Cardiac septum (tissue), 1 donor: ENCODE data around the gene UBR1. TPM values are rescaled to one million over a fixed set of nuclear protein-coding genes. Genes with fewer than 3 reads are reported as not detected.
"Not testable (repeated sequence)": the region's sequence is repeated elsewhere in the genome, so short reads cannot be mapped to it uniquely, and the experiment has no call there.

ENCODE experiments used
- DNase-seq: peaks from one replicate; pipeline ENCODE4 v3.0.0-alpha.2; 2020; ENCODE audit warnings: low spot score
- intact Hi-C: fragments of 100-400 bp; cut with DNase I; formaldehyde crosslinking; loops from one replicate; pipeline ENCODE4 v1.14.0; 2022
- total RNA-seq: library from RNA; stranded (reverse); fragmentation: NEBNext Ultra II Directional; extraction: Animal tissue kit (Norgen Biotek cat#: 25700); gene quantifications from one replicate; pipeline ENCODE4 v1.2.1, GENCODE V29; 2021
- donor health status: DM: no; HTN: no; CAD: no.

The UBR1 gene
- total RNA-seq, 1 donor from 2014 or later = 34.6 TPM

DNA sequence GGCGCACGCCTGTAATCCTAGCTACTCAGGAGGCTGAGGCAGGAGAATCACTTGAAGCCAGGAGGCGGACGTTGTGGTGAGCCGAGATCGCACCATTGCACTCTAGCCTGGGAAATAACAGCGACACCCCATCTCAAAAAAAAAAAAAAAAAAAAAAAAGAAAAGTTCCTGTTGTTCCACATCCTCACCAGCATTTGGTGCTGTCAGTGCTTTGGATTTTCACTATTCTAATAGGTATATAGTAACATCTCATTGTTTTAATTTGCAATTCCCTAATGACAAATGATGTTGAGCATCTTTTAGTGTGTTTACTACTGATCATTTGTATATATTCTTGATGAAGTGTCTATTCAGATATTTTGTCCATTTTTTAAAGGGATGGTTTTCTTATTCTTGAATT lies 24.6 kb downstream of the UBR1 start:
- DNase-seq = no peak
- intact Hi-C loops = no loop called here

DNA sequence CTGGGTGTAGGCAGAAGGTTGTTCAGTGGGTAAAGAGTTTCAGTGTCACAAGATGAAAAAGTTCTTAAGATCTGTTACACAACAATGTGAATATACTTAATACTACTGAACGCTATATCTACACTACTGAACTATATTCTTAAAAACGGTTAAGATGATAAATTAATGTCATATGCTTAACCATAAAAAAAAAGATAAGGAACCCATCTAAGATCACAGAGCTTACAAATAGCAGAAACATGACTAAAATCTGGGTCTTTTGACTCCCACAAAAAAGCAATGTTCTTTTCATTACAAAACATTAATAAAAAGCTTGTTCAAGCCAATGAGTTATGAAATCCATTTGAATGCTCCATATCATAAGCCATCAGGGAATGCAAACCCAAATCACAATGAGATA lies 34.4 kb downstream of the UBR1 start:
- intact Hi-C loops = no loop called here

DNA sequence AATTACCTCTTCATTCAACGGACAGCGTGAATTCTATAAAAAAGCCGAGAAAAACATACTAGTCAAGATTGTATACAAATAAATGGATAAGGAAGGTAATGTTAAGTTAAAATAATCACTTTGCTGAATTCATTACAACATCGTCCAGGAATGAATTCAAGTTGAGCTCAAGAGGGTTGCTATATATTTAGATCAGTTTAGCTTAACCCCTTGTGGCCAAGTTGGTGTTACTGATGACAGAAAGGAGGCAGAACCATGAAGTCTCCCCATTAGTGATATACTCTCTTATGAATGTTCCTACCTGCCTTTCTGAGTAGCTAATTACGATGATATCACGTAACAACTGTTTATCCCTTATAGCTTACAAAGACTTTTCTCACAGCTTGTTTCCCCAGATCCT lies 34.9 kb downstream of the UBR1 start:
- intact Hi-C loops = no loop called here

More for the DNA sequence above, 34.4 kb downstream of the UBR1 start:
- no peak for DNase-seq

DNA sequence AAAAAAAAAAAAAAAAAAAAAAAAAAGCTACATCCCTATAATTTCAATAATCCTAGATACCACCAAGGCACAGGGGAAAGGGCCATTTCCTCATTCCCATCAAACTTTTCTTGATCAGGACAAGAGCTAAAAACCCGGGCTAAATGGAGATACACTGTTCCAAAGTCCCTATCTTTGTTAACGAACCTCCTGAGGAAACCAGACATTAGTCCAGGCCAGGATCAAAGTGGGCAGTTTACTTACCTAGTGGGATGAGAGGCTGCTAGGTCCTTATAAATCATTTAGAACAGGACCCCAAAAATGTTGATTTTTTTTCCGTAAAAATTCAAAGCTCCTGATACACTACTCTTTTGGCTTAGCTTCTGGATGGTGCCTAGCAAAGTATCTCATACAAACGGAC lies 35.6 kb downstream of the UBR1 start:
- DNase-seq = no peak
- intact Hi-C loops = no loop called here

More for the DNA sequence above, 34.9 kb downstream of the UBR1 start:
- DNase-seq = no peak

- intact Hi-C loops = no loop called here
- no peak for DNase-seq
These were observed 37.9 kb downstream of the UBR1 start for GRCh38 chr15:43067717-43068461.

DNA sequence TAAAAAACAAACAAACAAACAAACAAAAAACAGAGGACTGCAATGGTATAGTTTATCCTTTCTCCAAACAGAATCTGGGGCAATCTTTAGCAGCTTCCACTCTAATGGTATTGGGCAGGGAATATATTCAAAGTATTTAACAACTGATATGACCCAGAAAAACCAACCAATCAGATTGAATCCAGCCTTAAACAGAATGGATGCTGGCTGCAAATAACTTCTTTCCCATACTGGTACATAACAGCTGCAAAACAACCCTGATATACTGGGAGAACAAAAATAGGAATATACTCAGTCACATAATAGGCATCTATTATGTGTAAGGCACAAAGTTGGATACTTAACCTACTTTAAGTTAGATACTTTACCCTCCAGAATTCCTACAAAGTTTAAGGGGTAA lies 49.1 kb downstream of the UBR1 start:
- intact Hi-C loops = no loop called here
- DNase-seq = no peak

- intact Hi-C loops = no loop called here
- DNase-seq = no peak
These were observed 53.0 kb downstream of the UBR1 start for GRCh38 chr15:43052860-43053259.

- no peak for DNase-seq
- intact Hi-C loops = no loop called here
These were observed 56.9 kb downstream of the UBR1 start for GRCh38 chr15:43048935-43049334.

GRCh38 chr15:43046484-43046883 lies 59.4 kb downstream of the UBR1 start:
- DNase-seq = no peak
- intact Hi-C loops = no loop called here

- intact Hi-C loops = no loop called here
- DNase-seq = no peak
These were observed 63.0 kb downstream of the UBR1 start for GRCh38 chr15:43042885-43043284.

GRCh38 chr15:43041085-43041484 lies 64.8 kb downstream of the UBR1 start:
- not testable (repeated sequence) for DNase-seq

GRCh38 chr15:43035240-43035639 lies 70.6 kb downstream of the UBR1 start:
- intact Hi-C loops, DNase-seq: not testable (repeated sequence)

More at GRCh38 chr15:43041085-43041484, 64.8 kb downstream of the UBR1 start:
- intact Hi-C loops = not testable (repeated sequence)

- intact Hi-C loops = no loop called here
- DNase-seq = no peak
These were observed 76.4 kb downstream of the UBR1 start for GRCh38 chr15:43029476-43029875.

DNA sequence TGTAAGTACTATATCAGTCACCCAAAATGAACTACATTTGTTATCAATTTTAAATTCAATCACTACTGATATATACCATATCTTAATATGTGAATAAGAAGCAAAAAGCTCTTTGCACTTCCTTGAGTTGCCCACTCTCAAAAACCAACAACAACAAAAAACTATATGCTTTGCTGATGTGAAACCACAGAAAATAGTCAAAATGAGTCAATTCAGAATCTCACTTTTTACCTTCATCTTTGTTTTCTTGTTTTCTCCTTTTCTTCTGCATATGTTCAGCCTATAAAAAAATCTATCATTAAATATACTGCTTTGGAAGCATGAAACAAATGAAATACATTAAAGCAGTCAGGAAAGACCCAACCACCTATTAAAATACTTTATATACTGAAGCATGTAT lies 80.7 kb downstream of the UBR1 start:
- no peak for DNase-seq
- intact Hi-C loops = no loop called here

DNA sequence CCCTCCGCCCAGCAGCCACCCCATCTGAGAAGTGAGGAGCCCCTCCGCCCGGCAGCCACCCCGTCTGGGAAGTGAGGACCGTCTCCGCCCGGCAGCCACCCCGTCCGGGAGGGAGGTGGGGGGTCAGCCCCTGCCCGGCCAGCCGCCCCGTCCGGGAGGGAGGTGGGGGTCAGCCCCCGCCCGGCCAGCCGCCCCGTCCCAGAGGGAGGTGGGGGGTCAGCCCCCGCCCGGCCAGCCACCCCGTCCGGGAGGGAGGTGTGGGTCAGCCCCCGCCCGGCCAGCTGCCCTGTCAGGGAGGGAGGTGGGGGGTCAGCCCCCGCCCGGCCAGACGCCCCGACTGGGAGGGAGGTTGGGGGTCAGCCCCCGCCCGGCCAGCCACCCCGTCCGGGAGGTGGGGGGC lies 91.2 kb downstream of the UBR1 start:
- DNase-seq, intact Hi-C loops: not testable (repeated sequence)

- DNase-seq = no peak
- intact Hi-C loops = no loop called here
These were observed 96.6 kb downstream of the UBR1 start for GRCh38 chr15:43009206-43009605.

DNA sequence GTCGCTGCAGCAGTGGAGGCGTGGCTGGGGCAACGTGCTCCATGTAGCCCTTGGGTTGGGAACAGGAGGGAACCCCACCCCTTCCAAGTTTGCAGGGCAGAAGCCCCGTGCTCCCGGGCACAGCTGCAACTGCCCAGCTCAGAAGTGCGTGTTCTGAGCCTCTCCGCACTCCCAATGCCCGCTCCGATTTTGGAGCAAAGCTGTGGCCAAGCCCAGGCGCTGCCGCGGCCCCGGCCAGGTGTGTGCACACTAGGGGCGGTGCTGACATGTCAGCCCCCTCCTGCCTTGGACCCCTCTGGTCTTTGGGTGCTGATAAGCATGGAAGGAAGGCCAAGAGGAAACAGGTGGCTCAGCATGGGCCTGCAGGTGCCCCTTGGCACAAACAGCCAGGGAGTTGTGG lies 97.7 kb downstream of the UBR1 start:
- intact Hi-C loops = no loop called here

GRCh38 chr15:43007551-43007950 lies 98.3 kb downstream of the UBR1 start:
- no peak for DNase-seq
- intact Hi-C loops = no loop called here

More for the DNA sequence above, 97.7 kb downstream of the UBR1 start:
- DNase-seq = no peak

DNA sequence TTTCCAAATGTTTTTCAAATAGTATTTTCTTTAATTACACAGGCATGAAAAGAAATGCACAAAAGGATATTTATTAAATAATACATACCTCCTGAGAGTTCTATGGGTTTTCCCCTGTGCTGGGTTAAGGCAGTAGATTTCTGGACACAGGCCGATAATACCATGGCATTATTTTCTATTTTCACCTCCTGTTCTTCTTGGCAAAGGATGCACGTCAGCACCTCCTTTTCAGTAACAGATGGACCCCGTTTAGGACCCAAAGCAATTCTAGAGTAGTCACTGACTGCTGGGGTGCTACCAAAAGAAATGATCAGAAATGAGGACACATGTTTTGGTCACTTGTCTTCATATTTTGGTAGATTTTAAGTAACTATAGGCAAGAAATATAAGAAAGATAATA lies 98.8 kb downstream of the UBR1 start:
- DNase-seq = no peak

DNA sequence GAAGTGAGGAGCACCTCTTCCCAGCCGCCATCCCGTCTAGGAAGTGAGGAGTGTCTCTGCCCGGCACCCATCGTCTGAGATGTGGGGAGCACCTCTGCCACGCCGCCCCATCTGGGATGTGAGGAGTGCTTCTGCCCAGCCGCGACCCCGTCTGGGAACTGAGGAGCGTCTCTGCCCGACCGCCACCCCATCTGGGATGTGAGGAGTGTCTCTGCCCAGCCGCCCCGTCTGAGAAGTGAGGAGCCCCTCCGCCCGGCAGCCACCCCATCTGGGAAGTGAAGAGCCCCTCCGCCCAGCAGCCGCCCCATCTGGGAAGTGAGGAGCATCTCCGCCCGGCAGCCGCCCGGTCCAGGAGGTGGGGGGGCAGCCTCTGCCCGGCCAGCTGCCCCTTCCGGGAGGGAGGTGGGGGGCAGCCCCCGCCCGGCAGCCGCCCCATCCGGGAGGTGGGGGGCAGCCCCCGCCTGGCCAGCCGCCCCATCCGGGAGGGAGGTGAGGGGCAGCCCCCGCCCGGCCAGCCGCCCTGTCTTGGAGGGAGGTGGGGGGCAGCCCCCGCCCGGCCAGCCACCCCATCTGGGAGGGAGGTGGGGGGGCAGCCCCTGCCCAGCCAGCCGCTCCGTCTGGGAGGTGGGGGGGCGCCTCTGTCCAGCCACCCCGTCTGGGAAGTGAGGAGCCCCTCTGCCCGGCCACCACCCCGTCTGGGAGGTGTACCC lies 100.8 kb downstream of the UBR1 start:
- intact Hi-C loops, DNase-seq: not testable (repeated sequence)

More for the DNA sequence above, 98.8 kb downstream of the UBR1 start:
- intact Hi-C loops = no loop called here

- no peak for DNase-seq
- intact Hi-C loops = no loop called here
These were observed 106.5 kb downstream of the UBR1 start for GRCh38 chr15:42999201-42999779.
